HuH-7 (cell line): ENCODE measurements around the gene PCDH18.

Experiments
- DNase-seq: peaks from one replicate; pipeline ENCODE4 v3.0.0; 2011; ENCODE audit warnings: low spot score

PCDH18 gene

DNA sequence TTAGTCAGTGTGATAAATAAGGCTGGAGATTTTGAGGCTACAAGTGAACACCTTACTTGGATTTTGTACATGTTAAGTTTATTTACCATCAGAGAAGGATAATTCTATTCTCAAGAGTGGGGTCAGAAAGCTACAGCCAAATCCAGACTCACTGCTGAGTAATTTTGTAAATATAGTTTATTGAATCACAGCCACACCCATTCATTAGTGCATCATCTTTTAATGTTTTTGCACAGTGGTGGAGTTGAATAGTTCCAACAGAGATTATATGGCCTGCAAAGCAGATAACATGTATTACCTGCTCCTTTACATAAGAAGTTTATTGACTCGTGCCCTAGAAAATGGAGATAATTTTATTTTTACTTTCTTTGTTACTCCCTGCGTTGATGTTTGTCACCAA, 60.4 kb downstream of the PCDH18 start:
- DNase-seq = no peak

DNA sequence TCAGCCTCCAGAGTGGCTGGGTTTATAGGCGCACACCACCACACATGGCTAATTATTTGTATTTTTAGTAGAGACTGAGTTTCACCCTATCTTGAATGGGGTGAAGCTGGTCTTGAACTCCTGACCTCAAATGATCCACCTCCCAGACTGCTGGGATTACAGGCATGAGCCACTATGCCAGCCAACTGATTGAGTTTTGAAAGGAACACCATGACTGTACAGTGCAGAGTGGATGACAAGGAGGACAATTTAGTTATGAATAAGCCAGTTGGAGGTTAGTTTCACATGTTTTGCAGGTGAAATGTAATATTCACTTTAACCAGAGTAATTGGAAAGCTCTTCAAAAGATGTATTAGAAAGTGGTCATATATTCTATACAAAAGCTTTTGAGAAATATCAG, 60.8 kb downstream of the PCDH18 start:
- no peak for DNase-seq

GRCh38 chr4:137470806-137471205, 61.5 kb downstream of the PCDH18 start:
- no peak for DNase-seq
